ENCODE results near the gene PRR11.

Gene PRR11

DNA sequence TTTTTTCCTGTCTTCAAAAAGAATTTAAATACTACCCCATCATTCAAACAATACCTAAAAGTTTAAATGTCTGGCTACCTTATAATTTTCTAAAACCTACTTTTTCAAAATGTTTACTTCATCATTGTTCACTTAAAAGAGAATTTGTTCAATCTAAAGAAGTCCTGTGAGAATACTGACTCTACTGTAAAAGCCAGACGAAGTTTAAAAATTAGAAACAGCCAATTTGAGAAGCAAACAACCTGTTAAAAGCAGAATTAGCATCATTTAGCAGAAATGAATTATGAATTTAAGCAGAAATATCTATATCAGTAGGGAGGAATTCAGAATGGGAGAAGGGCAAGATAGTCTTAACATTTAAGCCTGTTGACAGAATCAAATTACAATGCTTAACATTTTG, 2.6 kb upstream of the PRR11 start:
- H3K4me3 ChIP-seq (replicated peaks in 1 of 2; ENCODE audit: low read depth in 2 of 2, low read length in 2 of 2) = peak overlapping the region in 1 of 2 donors; percentile 85
- TF ChIP-seq, protein P1, sequence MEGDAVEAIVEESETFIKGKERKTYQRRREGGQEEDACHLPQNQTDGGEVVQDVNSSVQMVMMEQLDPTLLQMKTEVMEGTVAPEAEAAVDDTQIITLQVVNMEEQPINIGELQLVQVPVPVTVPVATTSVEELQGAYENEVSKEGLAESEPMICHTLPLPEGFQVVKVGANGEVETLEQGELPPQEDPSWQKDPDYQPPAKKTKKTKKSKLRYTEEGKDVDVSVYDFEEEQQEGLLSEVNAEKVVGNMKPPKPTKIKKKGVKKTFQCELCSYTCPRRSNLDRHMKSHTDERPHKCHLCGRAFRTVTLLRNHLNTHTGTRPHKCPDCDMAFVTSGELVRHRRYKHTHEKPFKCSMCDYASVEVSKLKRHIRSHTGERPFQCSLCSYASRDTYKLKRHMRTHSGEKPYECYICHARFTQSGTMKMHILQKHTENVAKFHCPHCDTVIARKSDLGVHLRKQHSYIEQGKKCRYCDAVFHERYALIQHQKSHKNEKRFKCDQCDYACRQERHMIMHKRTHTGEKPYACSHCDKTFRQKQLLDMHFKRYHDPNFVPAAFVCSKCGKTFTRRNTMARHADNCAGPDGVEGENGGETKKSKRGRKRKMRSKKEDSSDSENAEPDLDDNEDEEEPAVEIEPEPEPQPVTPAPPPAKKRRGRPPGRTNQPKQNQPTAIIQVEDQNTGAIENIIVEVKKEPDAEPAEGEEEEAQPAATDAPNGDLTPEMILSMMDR (IDR thresholded peaks at IDR 0.05; ENCODE audit: low read depth, low read length) = no peak
- DNase-seq (ENCODE audit: low read depth in 2 of 2) = peak in 1 of 2 donors; percentile 12

DNA sequence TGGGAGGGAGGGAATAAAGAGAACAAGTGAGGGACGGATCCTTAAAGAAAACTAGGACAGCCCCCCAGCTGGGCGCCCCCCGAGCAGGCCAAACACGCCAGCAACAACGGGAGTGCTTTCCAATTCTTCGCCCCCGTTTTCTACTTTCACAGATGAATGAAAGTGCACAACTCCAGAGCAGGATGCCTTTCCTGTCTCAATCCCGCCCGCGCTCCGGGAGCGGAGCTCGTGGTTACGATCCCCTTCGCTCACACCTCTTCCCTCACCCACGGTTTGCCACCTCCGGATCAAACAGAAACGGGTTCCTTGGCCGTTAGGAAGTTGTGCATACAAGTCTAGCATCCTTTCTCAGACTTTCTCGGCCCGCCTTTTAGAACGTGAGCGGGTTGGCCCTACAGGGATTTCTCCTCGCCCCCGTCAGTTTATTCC, 1.2 kb upstream of the PRR11 start:
- peak; percentile 52 to 53 for DNase-seq (ENCODE audit: low read depth in 2 of 2)
- H3K4me3 ChIP-seq (replicated peaks in 1 of 2; ENCODE audit: low read depth in 2 of 2, low read length in 2 of 2) = peak overlapping the region; percentile 85 to 87
- TF ChIP-seq, protein P1 (IDR thresholded peaks at IDR 0.05; ENCODE audit: low read depth, low read length) = no peak

DNA sequence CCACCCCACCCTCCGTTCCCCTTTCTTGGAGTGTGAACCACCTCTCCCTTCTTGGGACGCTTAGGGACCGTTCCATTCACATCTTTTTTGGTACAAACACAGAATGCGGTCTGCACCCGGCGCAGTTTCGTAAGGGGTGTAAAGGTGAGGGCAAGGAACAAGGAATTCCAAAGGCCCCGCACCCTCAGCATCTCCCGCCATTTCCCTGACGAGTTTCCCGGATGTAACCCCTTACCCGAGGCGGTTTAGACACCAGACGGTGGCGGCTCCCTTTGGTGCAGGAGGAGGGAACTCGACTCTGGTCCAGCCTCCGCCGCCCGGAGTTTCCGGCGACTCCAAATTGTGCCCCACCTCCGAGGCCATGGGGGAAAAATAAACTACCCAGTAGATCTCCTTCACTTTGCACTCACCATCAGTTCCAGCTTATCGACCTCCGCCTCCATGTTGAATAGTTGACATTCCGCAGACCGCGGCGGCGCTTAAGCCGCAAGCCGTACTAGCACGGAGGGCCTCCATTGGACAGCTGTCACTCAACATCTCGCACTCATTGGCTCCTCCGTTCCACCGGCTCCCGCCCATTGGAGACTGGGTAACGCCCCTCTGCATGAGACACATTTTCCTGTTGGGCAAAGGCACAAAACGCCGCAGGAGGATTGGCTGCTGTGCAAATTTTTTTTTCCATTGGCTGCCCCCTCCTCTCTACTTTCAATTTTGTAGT, 666 bp upstream of the PRR11 start, which contains the start of gene SKA2:
Gene SKA2 (minus strand): TSS at position 466 of the 718 bp plus-strand sequence. CDS start 23 bp downstream, at position 443.
- H3K4me3 ChIP-seq (replicated peaks in 1 of 2; ENCODE audit: low read depth in 2 of 2, low read length in 2 of 2) = peak within 1 kb of the TSS; percentile 85 to 87

DNA sequence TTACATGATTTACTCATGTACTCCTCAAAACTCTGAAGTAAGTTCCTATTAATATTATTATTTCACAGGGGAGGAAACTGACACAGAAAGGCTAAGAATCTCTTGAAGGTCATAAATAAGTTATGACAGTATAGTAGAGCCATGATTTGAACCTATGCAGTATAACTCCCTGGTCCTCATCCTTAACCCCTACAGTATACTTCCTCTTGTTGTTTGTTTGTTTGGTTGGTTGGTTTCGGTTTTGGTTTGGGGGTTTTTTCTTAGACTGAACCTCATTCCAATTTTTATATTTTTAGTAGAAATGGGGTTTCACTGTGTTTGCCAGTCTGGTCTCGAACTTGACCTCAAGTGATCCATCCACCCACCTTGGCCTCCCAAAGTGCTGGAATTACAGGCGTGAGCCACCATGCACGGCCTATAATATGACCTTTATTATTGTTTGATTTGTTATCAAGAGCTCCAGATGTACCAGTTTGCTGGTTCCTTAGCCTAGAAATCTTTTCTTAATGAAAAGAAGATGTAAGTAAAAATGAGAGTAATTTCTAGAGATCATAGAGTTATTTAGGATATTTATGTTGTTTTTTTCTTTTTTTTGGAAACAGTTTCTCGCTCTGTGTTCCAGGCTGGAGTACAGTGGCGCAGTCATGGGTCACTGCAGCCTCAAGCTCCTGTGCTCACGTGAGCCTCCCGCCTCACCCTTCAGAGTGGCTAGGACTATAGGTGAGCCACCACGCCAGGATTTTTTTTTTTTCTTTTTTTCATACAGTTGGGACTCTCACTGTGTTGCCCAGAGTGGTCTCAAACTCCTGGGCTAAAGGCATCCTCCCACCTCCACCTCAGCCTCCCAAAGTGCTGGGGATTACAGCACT, 4.8 kb downstream of the PRR11 start:
- DNase-seq (ENCODE audit: low read depth in 2 of 2) = peak; percentile 18
- H3K4me3 ChIP-seq (replicated peaks in 1 of 2; ENCODE audit: low read depth in 2 of 2, low read length in 2 of 2) = no peak overlapping the region
- TF ChIP-seq, protein P1 (IDR thresholded peaks at IDR 0.05; ENCODE audit: low read depth, low read length) = no peak

More for the DNA sequence above, 666 bp upstream of the PRR11 start, which contains the start of gene SKA2:
- TF ChIP-seq, protein P1 (IDR thresholded peaks at IDR 0.05; ENCODE audit: low read depth, low read length) = no peak
- no peak for DNase-seq (ENCODE audit: low read depth in 2 of 2)

DNA sequence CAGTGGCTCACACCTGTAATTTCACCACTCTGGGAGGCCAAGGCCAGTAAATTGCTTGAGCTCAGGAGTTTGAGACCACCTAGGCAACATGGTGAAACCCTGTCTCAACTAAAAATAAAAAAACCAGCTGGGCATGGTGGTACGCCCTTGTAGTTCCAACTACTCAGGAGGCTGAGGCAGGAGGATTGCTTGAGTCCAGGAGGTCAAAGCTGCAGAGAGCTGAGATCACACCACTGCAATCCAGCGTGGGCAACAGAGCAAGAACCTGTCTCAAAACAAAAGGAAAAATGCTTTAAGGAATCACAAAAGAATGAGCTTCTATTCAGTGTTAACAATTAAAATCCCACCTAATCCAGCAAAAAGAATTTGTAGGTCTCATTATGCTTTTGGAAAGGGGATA, 5.9 kb downstream of the PRR11 start:
- TF ChIP-seq, protein P1 (IDR thresholded peaks at IDR 0.05; ENCODE audit: low read depth, low read length) = no peak
- no peak for DNase-seq (ENCODE audit: low read depth in 2 of 2)
- no peak overlapping the region for H3K4me3 ChIP-seq (replicated peaks in 1 of 2; ENCODE audit: low read depth in 2 of 2, low read length in 2 of 2)

DNA sequence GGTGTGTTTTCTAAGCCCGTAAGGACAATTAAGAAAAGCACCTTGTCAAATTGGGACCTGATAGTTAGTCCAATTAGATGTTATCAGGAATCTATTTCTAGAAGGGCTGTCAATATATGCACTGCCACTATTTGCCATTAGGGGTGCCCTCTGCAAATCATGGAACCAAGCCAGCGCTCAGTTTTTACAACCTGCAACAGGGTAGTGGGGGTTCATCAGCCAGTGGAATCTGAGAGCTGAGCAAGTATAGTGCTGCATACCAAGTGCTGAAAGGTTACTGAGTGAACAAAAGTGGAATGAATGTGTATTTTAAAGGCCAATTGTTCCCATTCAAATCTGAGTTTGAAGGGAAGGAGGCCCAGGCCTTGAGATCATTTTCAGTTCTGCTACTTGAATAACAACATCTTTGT, 10.4 kb downstream of the PRR11 start:
- TF ChIP-seq, protein P1 (IDR thresholded peaks at IDR 0.05; ENCODE audit: low read depth, low read length) = peak; percentile 65
- peak; percentile 42 to 57 for DNase-seq (ENCODE audit: low read depth in 2 of 2)
- H3K4me3 ChIP-seq (replicated peaks in 1 of 2; ENCODE audit: low read depth in 2 of 2, low read length in 2 of 2) = no peak overlapping the region
